HCT116 (cell line): ENCODE measurements around the gene TMEM138. TPM values are rescaled to one million over a fixed set of nuclear protein-coding genes. Genes with fewer than 3 reads are reported as not detected.

Source experiments
- ATAC-seq: fragments of 200-7000 bp; cut with Tn5 transposase; 2 replicates; pipeline ENCODE4 v1.9.1; 2020; ENCODE audit warnings: mild to moderate bottlenecking, moderate library complexity
- BruUV-seq: library from RNA; stranded (reverse); fragments of 400-500 nt; replicated peaks from 2 replicates; lab custom pipeline; 2021; lab: Mats Ljungman, UMichigan
- CTCF ChIA-PET: fragments of 300-600 bp; sonication (Branson Sonifier 250); formaldehyde crosslinking; loops from one replicate; lab custom pipeline; 2021; ENCODE audit warnings: antibody characterized with exemption; lab: Charles Lee
- POLR2A ChIA-PET: fragments of 300-600, 350-600 bp; sonication (Branson Sonifier 250); formaldehyde crosslinking; loops from one replicate; lab custom pipeline; 2021; ENCODE audit warnings: antibody characterized with exemption; lab: Charles Lee
- RAD21 ChIA-PET, 2 experiments: fragments of 300-600 bp; sonication (Branson Sonifier 250); formaldehyde crosslinking; loops; one replicate each; lab custom pipeline; 2023; ENCODE audit warnings: low total read pairs in 2 of 2; ENCODE audit not compliant: uncharacterized antibody in 2 of 2, unreplicated experiment in 2 of 2, low non-redundant PET in 1 of 2; lab: Charles Lee
- DNase-seq: peaks from one replicate; pipeline ENCODE4 v3.0.0-alpha.2; 2010; ENCODE audit warnings: low read depth, low spot score
- H2AFZ ChIP-seq: fragments of 200-600 bp; shearing (Covaris generic), sonication (generic); 2 replicates; pipeline ENCODE4 v1.6.1; 2017; ENCODE audit warnings: low read depth, mixed run types, mixed read lengths, antibody characterized with exemption, low read length; ENCODE audit not compliant: poor library complexity, severe bottlenecking
- H3K27ac ChIP-seq: 2 replicates; pipeline ENCODE4 v1.5.1; 2012; ENCODE audit warnings: low read depth, low read length
- H3K27me3 ChIP-seq: fragments of 200-600 bp; sonication (generic); 2 replicates; pipeline ENCODE4 v1.6.1; 2016; ENCODE audit warnings: mixed run types, low read length, mixed read lengths; ENCODE audit not compliant: insufficient read depth
- H3K36me3 ChIP-seq, 2 experiments: fragments of 200-500 bp in 1 of 2; fragments of 200-600 bp in 1 of 2; sonication (Bioruptor generic) in 1 of 2; sonication (generic) in 1 of 2; 2 replicates each; pipeline versions ENCODE4 v1.5.1 to v1.6.1; 2014 to 2016; ENCODE audit warnings: low read length in 2 of 2, inconsistent platforms in 1 of 2, mixed read lengths in 1 of 2, mixed run types in 1 of 2; ENCODE audit not compliant: insufficient read depth in 2 of 2, control insufficient read depth in 1 of 2
- H3K4me1 ChIP-seq, 2 experiments: fragments of 200-600 bp in 1 of 2; sonication (generic) in 1 of 2; 2 replicates each; pipeline versions ENCODE4 v1.5.1 to v1.6.1; 2012 to 2017; ENCODE audit warnings: low read length in 2 of 2, inconsistent platforms in 1 of 2, mild to moderate bottlenecking in 1 of 2, mixed read lengths in 1 of 2, mixed run types in 1 of 2, moderate library complexity in 1 of 2; ENCODE audit not compliant: insufficient read depth in 2 of 2, control insufficient read depth in 1 of 2
- H3K4me2 ChIP-seq: fragments of 200-600 bp; sonication (generic); 2 replicates; pipeline ENCODE4 v1.6.1; 2017; ENCODE audit warnings: mixed run types, low read length, mixed read lengths
- H3K4me3 ChIP-seq, 2 experiments: fragments of 200-600 bp in 1 of 2; sonication (generic) in 1 of 2; replicated peaks in 1 of 2; 2 replicates each; pipeline ENCODE4 v1.5.1; 2011 to 2016; ENCODE audit warnings: low read length in 2 of 2, control low read depth in 1 of 2, low read depth in 1 of 2, mild to moderate bottlenecking in 1 of 2, mixed read lengths in 1 of 2, mixed run types in 1 of 2
- H3K79me2 ChIP-seq: fragments of 200-600 bp; sonication (generic); 2 replicates; pipeline ENCODE4 v1.6.1; 2017; ENCODE audit warnings: mild to moderate bottlenecking, mixed run types, low read length, moderate library complexity, mixed read lengths; ENCODE audit not compliant: insufficient read depth
- H3K9ac ChIP-seq: fragments of 200-600 bp; sonication (generic); 2 replicates; pipeline ENCODE4 v1.6.1; 2016; ENCODE audit warnings: low read length, mixed read lengths
- H3K9me2 ChIP-seq: fragments of 200-600 bp; sonication (generic), shearing (Covaris generic); 2 replicates; pipeline ENCODE4 v1.6.1; 2017; ENCODE audit warnings: mixed run types, mild to moderate bottlenecking, moderate library complexity; ENCODE audit not compliant: insufficient read depth
- H3K9me3 ChIP-seq, 2 experiments: fragments of 200-500 bp in 1 of 2; fragments of 200-600 bp in 1 of 2; sonication (Bioruptor generic) in 1 of 2; sonication (generic) in 1 of 2; 2 replicates each; pipeline ENCODE4 v1.6.1; 2014 to 2017; ENCODE audit warnings: low read length in 2 of 2, mixed read lengths in 2 of 2, inconsistent platforms in 1 of 2, low read depth in 1 of 2, mild to moderate bottlenecking in 1 of 2, mixed run types in 1 of 2, moderate library complexity in 1 of 2; ENCODE audit not compliant: control insufficient read depth in 1 of 2, insufficient read depth in 1 of 2
- H4K20me1 ChIP-seq: fragments of 200-600 bp; sonication (generic), shearing (Covaris generic); 2 replicates; pipeline ENCODE4 v1.6.1; 2017; ENCODE audit warnings: mixed run types, mild to moderate bottlenecking, moderate library complexity; ENCODE audit not compliant: insufficient read depth
- ATF3 ChIP-seq: IDR thresholded peaks from 2 replicates; pipeline ENCODE4 v1.6.1; 2012
- CBX3 ChIP-seq: IDR thresholded peaks from 2 replicates; pipeline ENCODE4 v1.6.1; 2012; ENCODE audit warnings: low read depth
- CEBPB ChIP-seq: IDR thresholded peaks from 2 replicates; pipeline ENCODE4 v1.6.1; 2012; ENCODE audit warnings: low read depth
- EGR1 ChIP-seq: IDR thresholded peaks from 2 replicates; pipeline ENCODE4 v1.6.1; 2012; ENCODE audit warnings: low read depth
- ELF1 ChIP-seq: IDR thresholded peaks from 2 replicates; pipeline ENCODE4 v1.6.1; 2012; ENCODE audit warnings: low read depth, borderline replicate concordance
- EZH2 ChIP-seq: fragments of 200-600 bp; sonication (generic); IDR thresholded peaks from 2 replicates; pipeline ENCODE4 v1.6.1; 2017; ENCODE audit warnings: antibody characterized with exemption, mixed run types
- RAD21 ChIP-seq: IDR thresholded peaks from 2 replicates; pipeline ENCODE4 v1.6.1; 2012; ENCODE audit warnings: low read depth, mild to moderate bottlenecking
- REST ChIP-seq: IDR thresholded peaks from 2 replicates; pipeline ENCODE4 v1.6.1; 2012; ENCODE audit warnings: low read depth
- SIN3A ChIP-seq: IDR thresholded peaks from 2 replicates; pipeline ENCODE4 v1.6.1; 2012; ENCODE audit warnings: low read depth
- SP1 ChIP-seq: IDR thresholded peaks from 2 replicates; pipeline ENCODE4 v1.6.1; 2012; ENCODE audit warnings: low read depth
- TCF7L2 ChIP-seq: IDR thresholded peaks from 2 replicates; pipeline ENCODE4 v1.7.0; 2011; ENCODE audit warnings: borderline replicate concordance, inconsistent platforms; ENCODE audit not compliant: insufficient read depth, insufficient read length; ENCODE audit errors: extremely low read depth
- intact Hi-C: fragments of 100-400 bp; cut with micrococcal nuclease; formaldehyde crosslinking; loops from 2 replicates; pipeline ENCODE4 v1.10.0; 2022
- total RNA-seq: library from RNA; stranded (reverse); gene quantifications from one replicate; pipeline ENCODE4 v1.2.1, GENCODE V29; 2021; ENCODE audit not compliant: unreplicated experiment

TMEM138 gene
- total RNA-seq, 1 experiment from 2014 or later: 45.0 TPM

GRCh38 chr11:61339490-61339878 lies 22.7 kb upstream of the TMEM138 start:
- H3K9me2 ChIP-seq: no peaks in the 10 kb centered on the region
- no peaks in the 10 kb centered on the region for H4K20me1 ChIP-seq
- no peak overlapping the region for H3K4me2 ChIP-seq
- ATAC-seq: no peak
- no TSS peak for BruUV-seq
- no peak overlapping the region for H3K4me3 ChIP-seq
- no peak overlapping the region for H3K27ac ChIP-seq
- H3K4me1 ChIP-seq: peaks cover 12 to 22% of the 10 kb centered on the region in 2 experiments
- CTCF ChIA-PET: no interaction called here
- TF ChIP-seq TCF7L2: no peak
- no peak for TF ChIP-seq RAD21
- TF ChIP-seq CBX3: no peak
- TF ChIP-seq ELF1: no peak
- TF ChIP-seq EGR1: no peak
- TF ChIP-seq SP1: no peak
- TF ChIP-seq CEBPB: no peak
- TF ChIP-seq SIN3A: no peak
- no peak for TF ChIP-seq ATF3
- no peak for TF ChIP-seq REST
- no peak for TF ChIP-seq EZH2
- RAD21 ChIA-PET: no interaction called here
- H2AFZ ChIP-seq: no peak overlapping the region
- H3K79me2 ChIP-seq: peaks cover 10% of the 10 kb centered on the region; the same call in 1 of the 2 replicates
- DNase-seq: no peak
- POLR2A ChIA-PET: interaction anchor here (1.3 kb wide), 1 partner anchor 23 kb away, joined by 4 read pairs; the partner anchor contains the start of genes CYB561A3 and TMEM138
- H3K36me3 ChIP-seq: peaks cover 10% of the 10 kb centered on the region in 2 experiments; a peak in 3 of 4 replicates
- H3K9me3 ChIP-seq: no peaks in the 10 kb centered on the region
- H3K27me3 ChIP-seq: no peaks in the 10 kb centered on the region
- H3K9ac ChIP-seq: no peak overlapping the region
- intact Hi-C loops: loop anchor here (5.0 kb wide), 1 partner anchor 288 kb away; no protein-coding TSS in a partner anchor
